ENCODE measurements around the gene KYNU. TPM values are rescaled to one million over a fixed set of nuclear protein-coding genes. Genes with fewer than 3 reads are reported as not detected.

The KYNU gene
- total RNA-seq, 1 donor from 2014 or later, result not detected

GRCh38 chr2:142973160-142973821 lies 95.8 kb downstream of the KYNU start:
- Histone ChIP-seq H3K4me2 (no peak overlapping the region), H3K4me1 (no peaks in the 10 kb centered on the region), H3K9ac (no peak overlapping the region), H3K9me3 (ENCODE audit: low read depth) (no peaks in the 10 kb centered on the region), H3K4me3 (no peak overlapping the region), H3K27me3 (no peaks in the 10 kb centered on the region), H2AFZ (replicated peaks) (no peak overlapping the region), H3K36me3 (no peaks in the 10 kb centered on the region), H4K20me1 (ENCODE audit: low read depth) (no peaks in the 10 kb centered on the region), H3F3A (ENCODE audit: low read depth) (no peaks in the 10 kb centered on the region), H3K27ac (no peak overlapping the region), H3K79me2 (ENCODE audit: low read depth) (no peaks in the 10 kb centered on the region)
- DNase-seq (ENCODE audit: low spot score), result peak; percentile 9
- Mint-ChIP-seq H3K36me3 (no peaks in the 10 kb centered on the region), H3K4me1 (peaks cover 8% of the 10 kb centered on the region), H3K9me3 (no peaks in the 10 kb centered on the region), H3K27me3 (ENCODE audit: insufficient read depth, low read depth) (no peaks in the 10 kb centered on the region), H3K27ac (no peak overlapping the region), H3K4me3 (no peak overlapping the region)
- TF ChIP-seq EZH2phosphoT487 (IDR thresholded peaks at IDR 0.05), result no peak
- TF ChIP-seq, protein P1, sequence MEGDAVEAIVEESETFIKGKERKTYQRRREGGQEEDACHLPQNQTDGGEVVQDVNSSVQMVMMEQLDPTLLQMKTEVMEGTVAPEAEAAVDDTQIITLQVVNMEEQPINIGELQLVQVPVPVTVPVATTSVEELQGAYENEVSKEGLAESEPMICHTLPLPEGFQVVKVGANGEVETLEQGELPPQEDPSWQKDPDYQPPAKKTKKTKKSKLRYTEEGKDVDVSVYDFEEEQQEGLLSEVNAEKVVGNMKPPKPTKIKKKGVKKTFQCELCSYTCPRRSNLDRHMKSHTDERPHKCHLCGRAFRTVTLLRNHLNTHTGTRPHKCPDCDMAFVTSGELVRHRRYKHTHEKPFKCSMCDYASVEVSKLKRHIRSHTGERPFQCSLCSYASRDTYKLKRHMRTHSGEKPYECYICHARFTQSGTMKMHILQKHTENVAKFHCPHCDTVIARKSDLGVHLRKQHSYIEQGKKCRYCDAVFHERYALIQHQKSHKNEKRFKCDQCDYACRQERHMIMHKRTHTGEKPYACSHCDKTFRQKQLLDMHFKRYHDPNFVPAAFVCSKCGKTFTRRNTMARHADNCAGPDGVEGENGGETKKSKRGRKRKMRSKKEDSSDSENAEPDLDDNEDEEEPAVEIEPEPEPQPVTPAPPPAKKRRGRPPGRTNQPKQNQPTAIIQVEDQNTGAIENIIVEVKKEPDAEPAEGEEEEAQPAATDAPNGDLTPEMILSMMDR (IDR thresholded peaks at IDR 0.05), result no peak
- TF ChIP-seq EZH2 (IDR thresholded peaks at IDR 0.05), result no peak

DNA sequence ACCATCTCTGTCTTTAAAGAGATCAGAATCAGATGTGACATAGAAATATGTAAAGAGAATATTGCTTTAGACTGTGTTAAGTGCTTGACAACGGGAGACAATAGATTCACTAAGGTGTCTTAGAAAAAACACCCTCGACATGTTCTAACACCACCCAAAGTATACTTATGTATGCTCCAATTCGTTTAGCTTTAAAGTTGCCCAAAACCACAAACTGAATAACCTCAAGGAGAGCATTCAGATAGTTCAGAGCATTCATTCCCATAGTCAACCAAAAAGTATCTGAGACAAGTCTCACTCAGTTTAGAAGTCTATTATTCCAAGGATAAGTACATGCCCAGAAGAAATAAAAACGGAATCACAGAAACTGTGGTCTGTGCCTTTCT lies 96.4 kb downstream of the KYNU start:
- Histone ChIP-seq H3F3A (ENCODE audit: low read depth) (no peaks in the 10 kb centered on the region), H3K27me3 (no peaks in the 10 kb centered on the region), H3K9ac (no peak overlapping the region), H3K27ac (no peak overlapping the region), H4K20me1 (ENCODE audit: low read depth) (no peaks in the 10 kb centered on the region), H3K4me2 (no peak overlapping the region), H3K9me3 (ENCODE audit: low read depth) (no peaks in the 10 kb centered on the region), H3K36me3 (no peaks in the 10 kb centered on the region), H3K4me1 (no peaks in the 10 kb centered on the region), H3K4me3 (no peak overlapping the region), H3K79me2 (ENCODE audit: low read depth) (no peaks in the 10 kb centered on the region), H2AFZ (replicated peaks) (peak overlapping the region; percentile 45)
- TF ChIP-seq EZH2 (IDR thresholded peaks at IDR 0.05), result no peak
- TF ChIP-seq, protein P1 (IDR thresholded peaks at IDR 0.05), result no peak
- Mint-ChIP-seq H3K9me3 (no peaks in the 10 kb centered on the region), H3K4me1 (peaks cover 8% of the 10 kb centered on the region), H3K4me3 (no peak overlapping the region), H3K36me3 (no peaks in the 10 kb centered on the region), H3K27me3 (ENCODE audit: insufficient read depth, low read depth) (no peaks in the 10 kb centered on the region), H3K27ac (no peak overlapping the region)
- DNase-seq (ENCODE audit: low spot score), result no peak

DNA sequence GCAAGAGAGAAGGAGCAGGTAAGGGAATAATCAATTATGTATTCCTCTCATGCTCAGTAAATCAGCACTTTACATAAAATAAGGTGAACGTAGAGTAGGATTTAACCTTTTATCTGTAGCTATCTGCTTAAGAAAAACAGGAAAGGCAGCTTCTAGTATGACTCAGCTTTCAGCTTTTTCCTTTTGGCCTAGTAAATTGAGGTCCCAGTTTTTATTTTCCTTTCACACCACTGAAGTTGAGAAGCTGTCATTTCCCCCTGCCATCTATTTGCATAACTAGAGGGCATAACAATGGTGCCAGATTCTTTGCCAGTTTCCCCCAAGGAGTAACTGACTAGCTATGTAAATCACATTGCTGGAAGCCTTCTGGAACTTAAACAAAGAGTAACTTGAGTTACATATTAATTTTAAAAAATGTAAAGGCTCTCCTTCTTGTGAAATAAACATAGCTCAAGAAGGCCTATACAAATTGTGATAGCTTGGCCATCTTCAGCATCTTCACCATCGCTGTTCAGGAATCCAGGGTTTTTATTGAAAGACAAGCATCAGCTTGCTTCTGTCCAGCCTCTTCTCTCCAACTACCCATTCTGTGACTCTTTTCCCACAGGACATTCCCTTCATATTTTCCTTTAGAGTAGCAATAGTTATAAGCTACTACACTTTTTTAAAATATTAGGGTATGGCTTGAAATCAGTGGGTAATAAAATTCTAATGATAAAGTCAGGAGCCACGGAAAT lies 97.0 kb downstream of the KYNU start:
- no peak overlapping the region for H3K27ac ChIP-seq
- H3K36me3 Mint-ChIP-seq, result no peaks in the 10 kb centered on the region

More for the DNA sequence above, 97.0 kb downstream of the KYNU start:
- H3K4me3 ChIP-seq, result no peak overlapping the region
- H3F3A ChIP-seq (ENCODE audit: low read depth), result no peaks in the 10 kb centered on the region
- no peaks in the 10 kb centered on the region for H3K9me3 ChIP-seq (ENCODE audit: low read depth)
- Mint-ChIP-seq H3K27ac (no peak overlapping the region), H3K4me1 (peaks cover 8% of the 10 kb centered on the region), H3K4me3 (no peak overlapping the region), H3K27me3 (ENCODE audit: insufficient read depth, low read depth) (no peaks in the 10 kb centered on the region), H3K9me3 (no peaks in the 10 kb centered on the region)
- H3K79me2 ChIP-seq (ENCODE audit: low read depth), result no peaks in the 10 kb centered on the region
- no peaks in the 10 kb centered on the region for H3K4me1 ChIP-seq
- H3K36me3 ChIP-seq, result no peaks in the 10 kb centered on the region
- no peak overlapping the region for H3K4me2 ChIP-seq
- peak overlapping the region; percentile 45 for H2AFZ ChIP-seq (replicated peaks)
- DNase-seq (ENCODE audit: low spot score), result no peak
- H3K27me3 ChIP-seq, result no peaks in the 10 kb centered on the region
- no peaks in the 10 kb centered on the region for H4K20me1 ChIP-seq (ENCODE audit: low read depth)
- no peak overlapping the region for H3K9ac ChIP-seq
- TF ChIP-seq, protein P1 (IDR thresholded peaks at IDR 0.05), result no peak
- TF ChIP-seq EZH2 (IDR thresholded peaks at IDR 0.05) (no peak), EZH2phosphoT487 (IDR thresholded peaks at IDR 0.05) (no peak)

Measured in neural progenitor cell (in vitro differentiated cells).